Measurements from ENCODE around the gene DPEP2NB. TPM values are rescaled to one million over a fixed set of nuclear protein-coding genes. Genes with fewer than 3 reads are reported as not detected.
A peak's percentile ranks its signal among the peaks of the same experiment; 100 is the strongest.

Gene DPEP2NB
- total and polyA plus RNA-seq, 10 of the 15 experiments (the other 5 are each of a cell fraction or from before 2014, with no cell fraction given): not detected

GRCh38 chr16:67989322-67990017 is 26.2 kb downstream of the DPEP2NB start (continued):
- TF ChIP-seq ZBTB4 (CRISPR knock-in tag; IDR thresholded peaks at IDR 0.05): no peak
- no peak for TF ChIP-seq CUX1 (IDR thresholded peaks at IDR 0.05; ENCODE audit: insufficient replicate concordance, low read depth, low read length)
- no peak for TF ChIP-seq ZNF207 (IDR thresholded peaks at IDR 0.05; ENCODE audit: borderline replicate concordance)
- TF ChIP-seq RAD51 (IDR thresholded peaks at IDR 0.05): peak; percentile 87
- no peak; the same call in 1 of the 2 replicates for TF ChIP-seq SPI1 (IDR thresholded peaks at IDR 0.05; ENCODE audit: borderline replicate concordance, insufficient read depth, low read depth, low read length)
- TF ChIP-seq NFXL1 (IDR thresholded peaks at IDR 0.05; ENCODE audit: borderline replicate concordance): no peak
- TF ChIP-seq SREBF1 (IDR thresholded peaks at IDR 0.05; ENCODE audit: low read length): no peak
- peak; percentile 70; the same call in 1 of the 2 replicates for TF ChIP-seq ZNF384 (IDR thresholded peaks at IDR 0.05; ENCODE audit: borderline replicate concordance, low read depth, low read length)
- no peak for TF ChIP-seq SIX5 (IDR thresholded peaks at IDR 0.05; ENCODE audit: low read depth, low read length, severe bottlenecking)
- TF ChIP-seq BACH1 (IDR thresholded peaks at IDR 0.05; ENCODE audit: borderline replicate concordance): no peak
- 0 out of 2 replicates have a peak, but pooled peaks have one; percentile 26 for TF ChIP-seq PAX5 (IDR thresholded peaks at IDR 0.05; ENCODE audit: borderline replicate concordance, low read depth, low read length)
- no peak for TF ChIP-seq YY1 (IDR thresholded peaks at IDR 0.05; ENCODE audit: low read depth, low read length)
- TF ChIP-seq IRF4 (IDR thresholded peaks at IDR 0.05; ENCODE audit: low read depth, low read length): no peak
- no peak for TF ChIP-seq WRNIP1 (IDR thresholded peaks at IDR 0.05; ENCODE audit: borderline replicate concordance, low read depth, low read length)
- no peak for TF ChIP-seq POU2F2 (IDR thresholded peaks at IDR 0.05; ENCODE audit: borderline replicate concordance, low read depth, low read length)
- TF ChIP-seq REST (IDR thresholded peaks at IDR 0.05; ENCODE audit: low read depth, low read length): no peak

Data from GM12878 (cell line).